Hematopoietic multipotent progenitor cell treated with erythropoietin and hydrocortisone succinate and interleukin-3 and kit ligand, for 8 days (in vitro differentiated cells): ENCODE results near the gene VAMP3.
A peak's percentile ranks its signal among the peaks of the same experiment; 100 is the strongest.

Experiments used
- DNase-seq: peaks from one replicate; pipeline ENCODE4 v3.0.0-alpha.2; 2015

Gene VAMP3

GRCh38 chr1:7770997-7771822, at the start of gene VAMP3:
Gene VAMP3 (plus strand): TSS chr1:7771296. CDS start chr1:7771384, 88 bp downstream.
- DNase-seq, result peak; percentile 79

GRCh38 chr1:7721940-7722669, 49.0 kb upstream of the VAMP3 start:
- no peak for DNase-seq

- no peak for DNase-seq
These were observed 48.5 kb upstream of the VAMP3 start for GRCh38 chr1:7722670-7723012.

- DNase-seq, result no peak
These were observed 44.5 kb upstream of the VAMP3 start for GRCh38 chr1:7726623-7727022.

- no peak for DNase-seq
These were observed 43.2 kb upstream of the VAMP3 start for GRCh38 chr1:7727809-7728471.

- no peak for DNase-seq
These were observed 41.3 kb upstream of the VAMP3 start for GRCh38 chr1:7729761-7730160.

GRCh38 chr1:7732331-7732730, 38.8 kb upstream of the VAMP3 start:
- DNase-seq, result no peak

GRCh38 chr1:7733276-7733675, 37.8 kb upstream of the VAMP3 start:
- no peak for DNase-seq

- DNase-seq, result no peak
These were observed 33.1 kb upstream of the VAMP3 start for GRCh38 chr1:7738044-7738443.

GRCh38 chr1:7743346-7743745, 27.8 kb upstream of the VAMP3 start:
- no peak for DNase-seq

GRCh38 chr1:7744882-7745281, 26.2 kb upstream of the VAMP3 start:
- DNase-seq, result no peak

GRCh38 chr1:7745783-7746182, 25.3 kb upstream of the VAMP3 start:
- no peak for DNase-seq

GRCh38 chr1:7747605-7748004, 23.5 kb upstream of the VAMP3 start:
- no peak for DNase-seq

GRCh38 chr1:7749126-7749525, 22.0 kb upstream of the VAMP3 start:
- DNase-seq, result no peak

GRCh38 chr1:7751174-7751573, 19.9 kb upstream of the VAMP3 start:
- DNase-seq, result no peak

GRCh38 chr1:7752512-7753417, 18.3 kb upstream of the VAMP3 start:
- peak; percentile 70 for DNase-seq

GRCh38 chr1:7753641-7754040, 17.5 kb upstream of the VAMP3 start:
- DNase-seq, result no peak

- no peak for DNase-seq
These were observed 16.9 kb upstream of the VAMP3 start for GRCh38 chr1:7754234-7754633.

- peak; percentile 20 for DNase-seq
These were observed 15.6 kb upstream of the VAMP3 start for GRCh38 chr1:7755448-7755847.

GRCh38 chr1:7760245-7760644, 10.9 kb upstream of the VAMP3 start:
- DNase-seq, result no peak

- DNase-seq, result no peak
These were observed 10.0 kb upstream of the VAMP3 start for GRCh38 chr1:7761103-7761502.

- DNase-seq, result no peak
These were observed 3.9 kb upstream of the VAMP3 start for GRCh38 chr1:7767176-7767575.

- DNase-seq, result no peak
These were observed 2.5 kb upstream of the VAMP3 start for GRCh38 chr1:7768583-7768982.
